HepG2 (cell line): Measurements from ENCODE around the gene HSP90AB1. TPM values are rescaled to one million over a fixed set of nuclear protein-coding genes. Genes with fewer than 3 reads are reported as not detected.

Source experiments
- ATAC-seq: fragments of 200-7000 bp; cut with Tn5 transposase; 3 replicates; pipeline ENCODE4 v1.9.1; 2020; ENCODE audit warnings: mild to moderate bottlenecking, moderate library complexity
- BruUV-seq: library from RNA; stranded (reverse); fragments of 400-500 nt; replicated peaks from 2 replicates; lab custom pipeline; 2021; lab: Mats Ljungman, UMichigan
- CTCF ChIA-PET: fragments of 300-600 bp; formaldehyde crosslinking; extraction: SDS; loops from one replicate; lab custom pipeline; 2021; ENCODE audit warnings: low total read pairs, inconsistent platforms, low intra/inter-chr PET ratio; lab: Yijun Ruan, JAX
- POLR2A ChIA-PET: fragments of 350-600 bp; sonication (Branson Sonifier 250); formaldehyde crosslinking; loops from one replicate; lab custom pipeline; 2020; ENCODE audit warnings: antibody characterized with exemption, inconsistent platforms; lab: Yijun Ruan, JAX
- DNase-seq: peaks from one replicate; pipeline ENCODE4 v3.0.0-alpha.2; 2015; ENCODE audit warnings: low spot score
- FAIRE-seq: peaks from 3 replicates; lab custom pipeline; 2011; peaks lifted over from hg19 to GRCh38; lab: Jason Lieb, UNC
- H2AFZ ChIP-seq: one replicate; pipeline ENCODE4 v1.6.1; 2011; ENCODE audit warnings: low read length, inconsistent platforms
- H3K27ac ChIP-seq: fragments of 300-600 bp; 3 replicates; pipeline ENCODE4 v1.8.0; 2011; ENCODE audit warnings: mixed run types, mild to moderate bottlenecking, mixed read lengths, low read length, inconsistent platforms; ENCODE audit not compliant: insufficient read depth; ENCODE audit errors: extremely low read length
- H3K27me3 ChIP-seq, 2 experiments: fragments of 200-600 bp in 1 of 2; 2 replicates in 1 of 2; 3 replicates in 1 of 2; pipeline versions ENCODE4 v1.6.0 to v1.8.0; 2011; ENCODE audit warnings: low read length in 2 of 2, mild to moderate bottlenecking in 2 of 2, moderate library complexity in 2 of 2, inconsistent platforms in 1 of 2; ENCODE audit not compliant: insufficient read depth in 2 of 2, control insufficient read depth in 1 of 2
- H3K36me3 ChIP-seq, 2 experiments: fragments of 200-600 bp in 1 of 2; replicated peaks in 1 of 2; 2 replicates in 1 of 2; 3 replicates in 1 of 2; pipeline versions ENCODE4 v1.5.1 to v1.8.0; 2011; ENCODE audit warnings: low read length in 2 of 2, inconsistent platforms in 1 of 2; ENCODE audit not compliant: insufficient read depth in 2 of 2, control insufficient read depth in 1 of 2
- H3K4me1 ChIP-seq: 2 replicates; pipeline ENCODE4 v1.5.1; 2012; ENCODE audit warnings: low read length, inconsistent platforms; ENCODE audit not compliant: insufficient read depth
- H3K4me2 ChIP-seq: 2 replicates; pipeline ENCODE4 v1.6.0; 2011; ENCODE audit warnings: low read depth, low read length, inconsistent platforms
- H3K4me3 ChIP-seq, 3 experiments: fragments of 200-600 bp in 1 of 3; sonication (generic), shearing (Covaris generic) in 1 of 3; replicated peaks in 1 of 3; 2 replicates each; pipeline ENCODE4 v1.5.1; 2011 to 2016; ENCODE audit warnings: low read length in 3 of 3, inconsistent platforms in 2 of 3, low read depth in 2 of 3, mild to moderate bottlenecking in 2 of 3, control low read depth in 1 of 3, mixed read lengths in 1 of 3; ENCODE audit not compliant: insufficient read depth in 1 of 3
- H3K79me2 ChIP-seq: one replicate; pipeline ENCODE4 v1.6.1; 2011; ENCODE audit warnings: low read length, inconsistent platforms; ENCODE audit not compliant: insufficient read depth
- H3K9ac ChIP-seq: 2 replicates; pipeline ENCODE4 v1.6.0; 2011; ENCODE audit warnings: mild to moderate bottlenecking, low read depth, low read length, inconsistent platforms; ENCODE audit not compliant: insufficient read depth
- H3K9me3 ChIP-seq: 2 replicates; pipeline ENCODE4 v1.5.1; 2012; ENCODE audit warnings: mild to moderate bottlenecking, low read length
- H4K20me1 ChIP-seq: 2 replicates; pipeline ENCODE4 v1.6.0; 2011; ENCODE audit warnings: inconsistent platforms, mild to moderate bottlenecking, low read length, moderate library complexity; ENCODE audit not compliant: insufficient read depth
- HNRNPLL ChIP-seq: fragments of 200-400 bp; formaldehyde crosslinking; IDR thresholded peaks from 2 replicates; pipeline ENCODE4 v1.6.1; 2017; ENCODE audit warnings: mild to moderate bottlenecking, low read depth, low read length; ENCODE audit not compliant: poor library complexity, severe bottlenecking
- ZKSCAN1 ChIP-seq: fragments of 150-350 bp; IDR thresholded peaks from 2 replicates; pipeline ENCODE4 v1.6.1; 2014; ENCODE audit warnings: low read length
- ZNF557 ChIP-seq: sonication (generic); formaldehyde crosslinking; IDR thresholded peaks from 2 replicates; pipeline ENCODE4 v1.4.0; 2020; ENCODE audit warnings: missing genetic modification reagents
- WGBS: methylation state at CpG from one replicate; pipeline ENCODE4 v1.1.6; 2017; ENCODE audit warnings: low lambda C conversion rate; 5-methylcytosine and 5-hydroxymethylcytosine counted together
- in situ Hi-C: cut with HindIII; loops from 2 replicates; pipeline ENCODE4 v1.10.0; 2017; ENCODE audit warnings: low pct_unique_long_range_greater_than_20kb; ENCODE audit not compliant: extremely low pct_ligation_motif_present
- intact Hi-C: fragments of 100-400 bp; cut with micrococcal nuclease; formaldehyde crosslinking; loops from one replicate; pipeline ENCODE4 v1.10.0; 2022; ENCODE audit not compliant: unreplicated experiment
- polyA plus RNA-seq, 8 experiments: library from polyadenylated mRNA; depleted of rRNA in 3 of 8; stranded (reverse) in 7 of 8; unstranded in 1 of 8; fragments of >200 nt; fragmentation: Illumina TruSeq in 4 of 8; extraction: Trizol in 4 of 8; gene quantifications; 2 replicates each; pipeline versions ENCODE4 v1.2.1 to v1.2.3, GENCODE V29; 2011 to 2016; ENCODE audit warnings: low read depth in 4 of 8, missing spikeins in 1 of 8, mixed read lengths in 1 of 8; ENCODE audit not compliant: insufficient read depth in 1 of 8
- total RNA-seq, 5 experiments: library from RNA; depleted of rRNA; stranded (reverse); fragments of >200 nt; fragmentation: Illumina TruSeq; extraction: Trizol; gene quantifications; 2 replicates each; pipeline ENCODE4 v1.2.3, GENCODE V29; 2016; ENCODE audit warnings: low read depth in 1 of 5
- TF ChIP-seq, protein P1 (sequence below): sonication (generic); formaldehyde crosslinking; IDR thresholded peaks from 2 replicates; pipeline ENCODE4 v1.5.0; 2020; ENCODE audit warnings: mild to moderate bottlenecking, missing genetic modification reagents
- TF ChIP-seq, protein P2 (sequence below): sonication (generic); formaldehyde crosslinking; IDR thresholded peaks from 2 replicates; pipeline ENCODE4 v1.4.0; 2020; ENCODE audit warnings: missing genetic modification reagents, mild to moderate bottlenecking, borderline replicate concordance

The HSP90AB1 gene
- total and polyA plus RNA-seq, 2 of the 13 experiments (the other 11 are each of a cell fraction or from before 2014, with no cell fraction given): 1,325 to 1,472 TPM

DNA sequence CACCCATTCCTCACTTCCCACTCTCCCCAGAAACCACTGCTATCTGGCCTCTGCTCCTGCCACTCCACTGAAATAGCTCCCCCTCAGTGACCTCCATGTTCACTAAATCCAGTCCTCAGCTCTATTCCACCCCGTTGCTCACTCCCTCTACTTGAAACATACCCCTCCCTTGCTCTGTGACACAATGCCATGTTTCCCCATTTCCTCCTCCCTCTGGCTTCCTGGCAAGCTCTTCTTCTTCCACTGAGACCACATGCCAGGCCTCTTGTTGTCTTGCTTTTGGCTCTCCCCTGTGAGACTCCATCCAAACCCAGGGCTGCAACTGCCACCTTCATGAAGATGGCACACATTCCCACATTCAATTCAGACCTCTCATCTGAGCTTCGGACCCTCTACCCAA is 37.2 kb downstream of the HSP90AB1 start:
- TF ChIP-seq, protein P1, sequence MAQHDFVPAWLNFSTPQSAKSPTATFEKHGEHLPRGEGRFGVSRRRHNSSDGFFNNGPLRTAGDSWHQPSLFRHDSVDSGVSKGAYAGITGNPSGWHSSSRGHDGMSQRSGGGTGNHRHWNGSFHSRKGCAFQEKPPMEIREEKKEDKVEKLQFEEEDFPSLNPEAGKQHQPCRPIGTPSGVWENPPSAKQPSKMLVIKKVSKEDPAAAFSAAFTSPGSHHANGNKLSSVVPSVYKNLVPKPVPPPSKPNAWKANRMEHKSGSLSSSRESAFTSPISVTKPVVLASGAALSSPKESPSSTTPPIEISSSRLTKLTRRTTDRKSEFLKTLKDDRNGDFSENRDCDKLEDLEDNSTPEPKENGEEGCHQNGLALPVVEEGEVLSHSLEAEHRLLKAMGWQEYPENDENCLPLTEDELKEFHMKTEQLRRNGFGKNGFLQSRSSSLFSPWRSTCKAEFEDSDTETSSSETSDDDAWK (CRISPR knock-in tag): no peak
- TF ChIP-seq ZKSCAN1 (no peak), ZNF557 (CRISPR knock-in tag) (no peak), HNRNPLL (no peak)
- TF ChIP-seq, protein P2, sequence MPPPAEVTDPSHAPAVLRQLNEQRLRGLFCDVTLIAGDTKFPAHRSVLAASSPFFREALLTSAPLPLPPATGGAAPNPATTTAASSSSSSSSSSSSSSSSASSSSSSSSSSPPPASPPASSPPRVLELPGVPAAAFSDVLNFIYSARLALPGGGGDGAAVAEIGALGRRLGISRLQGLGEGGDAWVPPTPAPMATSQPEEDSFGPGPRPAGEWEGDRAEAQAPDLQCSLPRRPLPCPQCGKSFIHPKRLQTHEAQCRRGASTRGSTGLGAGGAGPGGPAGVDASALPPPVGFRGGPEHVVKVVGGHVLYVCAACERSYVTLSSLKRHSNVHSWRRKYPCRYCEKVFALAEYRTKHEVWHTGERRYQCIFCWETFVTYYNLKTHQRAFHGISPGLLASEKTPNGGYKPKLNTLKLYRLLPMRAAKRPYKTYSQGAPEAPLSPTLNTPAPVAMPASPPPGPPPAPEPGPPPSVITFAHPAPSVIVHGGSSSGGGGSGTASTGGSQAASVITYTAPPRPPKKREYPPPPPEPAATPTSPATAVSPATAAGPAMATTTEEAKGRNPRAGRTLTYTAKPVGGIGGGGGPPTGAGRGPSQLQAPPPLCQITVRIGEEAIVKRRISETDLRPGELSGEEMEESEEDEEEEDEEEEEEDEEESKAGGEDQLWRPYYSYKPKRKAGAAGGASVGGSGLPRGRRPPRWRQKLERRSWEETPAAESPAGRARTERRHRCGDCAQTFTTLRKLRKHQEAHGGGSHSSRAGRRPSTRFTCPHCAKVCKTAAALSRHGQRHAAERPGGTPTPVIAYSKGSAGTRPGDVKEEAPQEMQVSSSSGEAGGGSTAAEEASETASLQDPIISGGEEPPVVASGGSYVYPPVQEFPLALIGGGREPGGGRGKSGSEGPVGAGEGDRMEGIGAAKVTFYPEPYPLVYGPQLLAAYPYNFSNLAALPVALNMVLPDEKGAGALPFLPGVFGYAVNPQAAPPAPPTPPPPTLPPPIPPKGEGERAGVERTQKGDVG (CRISPR knock-in tag): no peak
- Histone ChIP-seq H2AFZ (no peak overlapping the region), H4K20me1 (no peaks in the 10 kb centered on the region; the same call in 1 of the 2 replicates), H3K79me2 (no peaks in the 10 kb centered on the region), H3K4me3 (no peak overlapping the region), H3K27ac (no peak overlapping the region), H3K9ac (no peak overlapping the region), H3K27me3 (peaks cover 4 to 75% of the 10 kb centered on the region in 2 experiments; a peak in 4 of 5 replicates), H3K4me2 (no peak overlapping the region), H3K4me1 (no peaks in the 10 kb centered on the region), H3K9me3 (no peaks in the 10 kb centered on the region), H3K36me3 (no peaks in the 10 kb centered on the region)
- DNase-seq (no peak), ATAC-seq (no peak), FAIRE-seq (no peak)
- POLR2A ChIA-PET: interaction anchor here (0.6 kb wide), 1 partner anchor 199 kb away, joined by 3 read pairs; no protein-coding TSS in a partner anchor
- intact Hi-C loops (no loop called here), in situ Hi-C loops (no loop called here)
- 1% methylated on average over 2 of the region's 2 CpGs for WGBS
- no TSS peak for BruUV-seq
- CTCF ChIA-PET: no interaction called here
